ENCODE measurements around the gene OXT. TPM values are rescaled to one million over a fixed set of nuclear protein-coding genes. Genes with fewer than 3 reads are reported as not detected.
A peak's percentile ranks its signal among the peaks of the same experiment; 100 is the strongest.

The OXT gene
- total and polyA plus RNA-seq, 2 of the 4 experiments (the other 2 are of a cell fraction), result not detected

DNA sequence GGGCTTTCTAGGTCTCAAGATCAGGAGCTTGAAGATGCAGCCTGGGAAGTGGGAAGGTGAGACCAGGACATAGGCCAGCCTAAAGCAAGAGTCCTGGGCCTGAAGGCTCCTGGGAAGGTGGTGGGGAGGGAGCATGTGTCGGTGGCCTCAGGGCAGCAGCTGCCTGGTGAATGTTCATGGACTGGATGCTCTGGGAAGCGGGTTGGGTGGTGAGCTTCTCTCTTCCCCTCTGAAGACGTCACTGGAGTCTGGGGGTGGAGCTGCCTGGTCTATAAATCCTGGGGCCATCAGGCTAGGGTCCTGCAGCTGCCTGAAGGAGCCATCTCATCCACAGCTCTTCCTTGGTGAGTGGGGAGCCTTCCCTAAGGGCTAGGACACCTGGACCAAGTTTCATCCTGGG, 28.1 kb upstream of the OXT start, which contains the start of gene GNRH2:
GNRH2 (plus strand) TSS at position 301 of the 400 bp plus-strand sequence. CDS start 793 bp downstream, outside the sequence.
- H3K14ac ChIP-seq (replicated peaks; ENCODE audit: low read depth, low read length), result no peak within 1 kb of the TSS
- no peaks in the 10 kb centered on the region for H3K9me3 ChIP-seq (ENCODE audit: control insufficient read depth, insufficient read depth, low read length)
- H3K18ac ChIP-seq (ENCODE audit: low read depth, low read length), result no peak within 1 kb of the TSS
- H3K9me1 ChIP-seq (ENCODE audit: insufficient read depth, low read length), result peaks cover 24% of the 10 kb centered on the region
- H3K36me3 ChIP-seq (ENCODE audit: control insufficient read depth, insufficient read depth, low read length), result peaks cover 27% of the 10 kb centered on the region
- WGBS, 2 experiments (ENCODE audit: extremely low coverage in 2 of 2, insufficient read length in 1 of 2), result 86% methylated on average over 2 of the region's 3 CpGs; no CpG with 5 or more reads in 1 of the 2 experiments
- H3K4me3 ChIP-seq (ENCODE audit: insufficient read depth, low read depth, low read length), result no peak within 1 kb of the TSS
- TF ChIP-seq CHD1 (IDR thresholded peaks at IDR 0.05; ENCODE audit: low read depth, low read length), result no peak
- no peak for TF ChIP-seq SMC3 (IDR thresholded peaks at IDR 0.05; ENCODE audit: low read depth, low read length)
- no peak for TF ChIP-seq POLR2A (IDR thresholded peaks at IDR 0.05; ENCODE audit: low read depth, low read length)
- no peak for TF ChIP-seq MXI1 (IDR thresholded peaks at IDR 0.05; ENCODE audit: borderline replicate concordance, low read depth, low read length)
- TF ChIP-seq, protein P1, sequence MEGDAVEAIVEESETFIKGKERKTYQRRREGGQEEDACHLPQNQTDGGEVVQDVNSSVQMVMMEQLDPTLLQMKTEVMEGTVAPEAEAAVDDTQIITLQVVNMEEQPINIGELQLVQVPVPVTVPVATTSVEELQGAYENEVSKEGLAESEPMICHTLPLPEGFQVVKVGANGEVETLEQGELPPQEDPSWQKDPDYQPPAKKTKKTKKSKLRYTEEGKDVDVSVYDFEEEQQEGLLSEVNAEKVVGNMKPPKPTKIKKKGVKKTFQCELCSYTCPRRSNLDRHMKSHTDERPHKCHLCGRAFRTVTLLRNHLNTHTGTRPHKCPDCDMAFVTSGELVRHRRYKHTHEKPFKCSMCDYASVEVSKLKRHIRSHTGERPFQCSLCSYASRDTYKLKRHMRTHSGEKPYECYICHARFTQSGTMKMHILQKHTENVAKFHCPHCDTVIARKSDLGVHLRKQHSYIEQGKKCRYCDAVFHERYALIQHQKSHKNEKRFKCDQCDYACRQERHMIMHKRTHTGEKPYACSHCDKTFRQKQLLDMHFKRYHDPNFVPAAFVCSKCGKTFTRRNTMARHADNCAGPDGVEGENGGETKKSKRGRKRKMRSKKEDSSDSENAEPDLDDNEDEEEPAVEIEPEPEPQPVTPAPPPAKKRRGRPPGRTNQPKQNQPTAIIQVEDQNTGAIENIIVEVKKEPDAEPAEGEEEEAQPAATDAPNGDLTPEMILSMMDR (conservative IDR thresholded peaks at IDR 0.05; ENCODE audit: low read depth, low read length), result no peak
- TF ChIP-seq RAD21 (IDR thresholded peaks at IDR 0.05; ENCODE audit: low read length), result no peak
- TF ChIP-seq RFX5 (IDR thresholded peaks at IDR 0.05; ENCODE audit: low read depth, low read length), result no peak
- no peak for TF ChIP-seq NFE2L2 (IDR thresholded peaks at IDR 0.05; ENCODE audit: low read depth, low read length)
- TF ChIP-seq BHLHE40 (IDR thresholded peaks at IDR 0.05; ENCODE audit: low read depth, low read length), result no peak
- TF ChIP-seq, protein P2, sequence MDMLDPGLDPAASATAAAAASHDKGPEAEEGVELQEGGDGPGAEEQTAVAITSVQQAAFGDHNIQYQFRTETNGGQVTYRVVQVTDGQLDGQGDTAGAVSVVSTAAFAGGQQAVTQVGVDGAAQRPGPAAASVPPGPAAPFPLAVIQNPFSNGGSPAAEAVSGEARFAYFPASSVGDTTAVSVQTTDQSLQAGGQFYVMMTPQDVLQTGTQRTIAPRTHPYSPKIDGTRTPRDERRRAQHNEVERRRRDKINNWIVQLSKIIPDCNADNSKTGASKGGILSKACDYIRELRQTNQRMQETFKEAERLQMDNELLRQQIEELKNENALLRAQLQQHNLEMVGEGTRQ (IDR thresholded peaks at IDR 0.05; ENCODE audit: low read depth, low read length), result no peak
- no peak for TF ChIP-seq CEBPB (IDR thresholded peaks at IDR 0.05; ENCODE audit: low read depth, low read length)
- no peak for TF ChIP-seq RCOR1 (IDR thresholded peaks at IDR 0.05; ENCODE audit: insufficient replicate concordance, low read length)
- TF ChIP-seq FOS (IDR thresholded peaks at IDR 0.05; ENCODE audit: low read depth, low read length), result no peak
- TF ChIP-seq MAZ (IDR thresholded peaks at IDR 0.05; ENCODE audit: borderline replicate concordance, low read depth, low read length), result no peak
- TF ChIP-seq, protein P3, sequence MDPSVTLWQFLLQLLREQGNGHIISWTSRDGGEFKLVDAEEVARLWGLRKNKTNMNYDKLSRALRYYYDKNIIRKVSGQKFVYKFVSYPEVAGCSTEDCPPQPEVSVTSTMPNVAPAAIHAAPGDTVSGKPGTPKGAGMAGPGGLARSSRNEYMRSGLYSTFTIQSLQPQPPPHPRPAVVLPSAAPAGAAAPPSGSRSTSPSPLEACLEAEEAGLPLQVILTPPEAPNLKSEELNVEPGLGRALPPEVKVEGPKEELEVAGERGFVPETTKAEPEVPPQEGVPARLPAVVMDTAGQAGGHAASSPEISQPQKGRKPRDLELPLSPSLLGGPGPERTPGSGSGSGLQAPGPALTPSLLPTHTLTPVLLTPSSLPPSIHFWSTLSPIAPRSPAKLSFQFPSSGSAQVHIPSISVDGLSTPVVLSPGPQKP (IDR thresholded peaks at IDR 0.05; ENCODE audit: borderline replicate concordance, low read depth, low read length), result no peak
- no peak for TF ChIP-seq MAFK (IDR thresholded peaks at IDR 0.05; ENCODE audit: low read depth, low read length)
- H3K9ac ChIP-seq (ENCODE audit: low read depth, low read length), result no peak within 1 kb of the TSS
- BruUV-seq (replicated peaks), result no TSS peak
- H3K4ac ChIP-seq (ENCODE audit: low read depth, low read length), result no peak within 1 kb of the TSS
- peaks cover 13% of the 10 kb centered on the region for H3K4me1 ChIP-seq (ENCODE audit: control insufficient read depth, insufficient read depth, low read length)
- H2BK20ac ChIP-seq (ENCODE audit: low read depth, low read length), result no peak within 1 kb of the TSS
- in situ Hi-C loops (cut with MboI; ENCODE audit: low sequenced_read_pairs), result no loop called here
- H2AK9ac ChIP-seq (replicated peaks; ENCODE audit: low read depth, low read length, poor library complexity), result peak within 1 kb of the TSS; percentile 95
- no peak within 1 kb of the TSS for H2AFZ ChIP-seq (replicated peaks; ENCODE audit: low read length, poor library complexity)
- DNase-seq, result no peak
- no peak within 1 kb of the TSS for H4K8ac ChIP-seq (ENCODE audit: low read depth in 2 of 2, low read length in 2 of 2)
- no peak within 1 kb of the TSS for H3K27ac ChIP-seq (ENCODE audit: insufficient read depth, low read length)
- H2BK120ac ChIP-seq (ENCODE audit: low read depth, low read length), result no peak within 1 kb of the TSS
- CTCF ChIA-PET, result interaction anchor here (0.6 kb wide), 1 partner anchor 34 kb away, joined by 3 read pairs; no protein-coding TSS in a partner anchor
- POLR2A ChIA-PET (ENCODE audit: unreplicated experiment), result no interaction called here
- intact Hi-C loops (cut with micrococcal nuclease), result no loop called here
- peaks cover 10 to 19% of the 10 kb centered on the region in 2 experiments for H3K79me1 ChIP-seq (ENCODE audit: low read depth in 1 of 2, low read length in 2 of 2)
- no peak within 1 kb of the TSS for H3K23ac ChIP-seq (ENCODE audit: low read depth, low read length)
- no peaks in the 10 kb centered on the region for H3K27me3 ChIP-seq (ENCODE audit: control insufficient read depth, insufficient read depth, low read length)
- no peak within 1 kb of the TSS for H4K5ac ChIP-seq (ENCODE audit: low read depth, low read length)
- no peak within 1 kb of the TSS for H2BK5ac ChIP-seq (ENCODE audit: low read depth, low read length, poor library complexity, severe bottlenecking)
- no peak for ATAC-seq (ENCODE audit: low read depth)
- H2AK5ac ChIP-seq (ENCODE audit: low read depth, low read length), result no peak within 1 kb of the TSS
- H4K20me1 ChIP-seq (ENCODE audit: insufficient read depth, low read length), result peaks cover 8% of the 10 kb centered on the region
- no peak within 1 kb of the TSS for H3K4me2 ChIP-seq (ENCODE audit: low read depth, low read length)
- dilution Hi-C loops (cut with HindIII; ENCODE audit: low sequenced_read_pairs, unreplicated experiment), result no loop called here
- no peak within 1 kb of the TSS for H4K91ac ChIP-seq (ENCODE audit: insufficient read depth, low read depth, low read length)
- no peak within 1 kb of the TSS for H3K56ac ChIP-seq (ENCODE audit: extremely low read depth, insufficient read depth, low read length)
- H2BK15ac ChIP-seq (ENCODE audit: low read depth, low read length), result no peak within 1 kb of the TSS

Data from IMR-90 (cell line).